Caco-2 (cell line): Measurements from ENCODE around the gene MFSD6L. TPM values are rescaled to one million over a fixed set of nuclear protein-coding genes. Genes with fewer than 3 reads are reported as not detected.

Experiments
- BruUV-seq: library from RNA; stranded (reverse); fragments of 400-500 nt; replicated peaks from 2 replicates; lab custom pipeline; 2021; lab: Mats Ljungman, UMichigan
- CTCF ChIA-PET: fragments of 300-600 bp; sonication (Branson Sonifier 250); formaldehyde crosslinking; loops from one replicate; lab custom pipeline; 2022; ENCODE audit warnings: antibody characterized with exemption; lab: Charles Lee
- POLR2A ChIA-PET: fragments of 300-600 bp; sonication (Branson Sonifier 250); formaldehyde crosslinking; loops from one replicate; lab custom pipeline; 2022; ENCODE audit warnings: antibody characterized with exemption; lab: Charles Lee
- DNase-seq, 2 experiments: peaks; one replicate each; pipeline versions ENCODE4 v3.0.0 to v3.0.0-alpha.2; 2020 to 2022
- H3K27me3 ChIP-seq: replicated peaks from 2 replicates; pipeline ENCODE4 v1.6.0; 2011; ENCODE audit warnings: low read length; ENCODE audit not compliant: control insufficient read depth, insufficient read depth
- H3K36me3 ChIP-seq: 2 replicates; pipeline ENCODE4 v1.5.1; 2011; ENCODE audit warnings: low read length; ENCODE audit not compliant: control insufficient read depth, insufficient read depth
- H3K4me1 ChIP-seq: fragments of 250-450 bp; sonication (Bioruptor Pico); 2 replicates; pipeline ENCODE4 v1.5.1; 2020; ENCODE audit warnings: mild to moderate bottlenecking
- H3K4me3 ChIP-seq: 2 replicates; pipeline ENCODE4 v1.5.1; 2011; ENCODE audit warnings: low read depth, mild to moderate bottlenecking, control low read depth, low read length
- H3K9me3 ChIP-seq: fragments of 250-450 bp; sonication (Bioruptor Pico); 2 replicates; pipeline ENCODE4 v1.5.1; 2020; ENCODE audit warnings: mild to moderate bottlenecking, moderate library complexity
- H3K27ac Mint-ChIP-seq: one replicate; pipeline ENCODE4 v1.8.0; 2022; ENCODE audit warnings: mixed read lengths; ENCODE audit not compliant: unreplicated experiment
- H3K27me3 Mint-ChIP-seq: one replicate; pipeline ENCODE4 v1.8.0; 2022; ENCODE audit warnings: mixed read lengths; ENCODE audit not compliant: insufficient read depth, unreplicated experiment
- H3K36me3 Mint-ChIP-seq: one replicate; pipeline ENCODE4 v1.8.0; 2022; ENCODE audit warnings: mild to moderate bottlenecking, mixed read lengths; ENCODE audit not compliant: insufficient read depth, unreplicated experiment
- H3K4me1 Mint-ChIP-seq: one replicate; pipeline ENCODE4 v1.8.0; 2022; ENCODE audit warnings: low read depth, mixed read lengths; ENCODE audit not compliant: unreplicated experiment
- H3K4me3 Mint-ChIP-seq: one replicate; pipeline ENCODE4 v1.8.0; 2022; ENCODE audit warnings: mild to moderate bottlenecking, moderate library complexity, mixed read lengths; ENCODE audit not compliant: unreplicated experiment
- H3K9me3 Mint-ChIP-seq: one replicate; pipeline ENCODE4 v1.8.0; 2022; ENCODE audit warnings: mixed read lengths; ENCODE audit not compliant: unreplicated experiment
- CTCF ChIP-seq, 2 experiments: fragments of 200-600 bp in 1 of 2; IDR thresholded peaks; 1 replicate in 1 of 2; 2 replicates in 1 of 2; pipeline versions ENCODE4 v1.5.1 to v1.8.0; 2011 to 2022; ENCODE audit warnings: antibody characterized with exemption in 1 of 2, control low read depth in 1 of 2, inconsistent platforms in 1 of 2, low read depth in 1 of 2, low read length in 1 of 2, mild to moderate bottlenecking in 1 of 2, moderate library complexity in 1 of 2; ENCODE audit not compliant: insufficient read depth in 1 of 2, severe bottlenecking in 1 of 2, unreplicated experiment in 1 of 2
- intact Hi-C: fragments of 100-400 bp; cut with micrococcal nuclease; formaldehyde crosslinking; loops from one replicate; pipeline ENCODE4 v1.10.0; 2022; ENCODE audit not compliant: unreplicated experiment
- total RNA-seq: library from RNA; stranded (reverse); gene quantifications from 2 replicates; pipeline ENCODE4 v1.2.3, GENCODE V29; 2022

MFSD6L gene
- total RNA-seq, 1 experiment from 2014 or later = not detected

DNA sequence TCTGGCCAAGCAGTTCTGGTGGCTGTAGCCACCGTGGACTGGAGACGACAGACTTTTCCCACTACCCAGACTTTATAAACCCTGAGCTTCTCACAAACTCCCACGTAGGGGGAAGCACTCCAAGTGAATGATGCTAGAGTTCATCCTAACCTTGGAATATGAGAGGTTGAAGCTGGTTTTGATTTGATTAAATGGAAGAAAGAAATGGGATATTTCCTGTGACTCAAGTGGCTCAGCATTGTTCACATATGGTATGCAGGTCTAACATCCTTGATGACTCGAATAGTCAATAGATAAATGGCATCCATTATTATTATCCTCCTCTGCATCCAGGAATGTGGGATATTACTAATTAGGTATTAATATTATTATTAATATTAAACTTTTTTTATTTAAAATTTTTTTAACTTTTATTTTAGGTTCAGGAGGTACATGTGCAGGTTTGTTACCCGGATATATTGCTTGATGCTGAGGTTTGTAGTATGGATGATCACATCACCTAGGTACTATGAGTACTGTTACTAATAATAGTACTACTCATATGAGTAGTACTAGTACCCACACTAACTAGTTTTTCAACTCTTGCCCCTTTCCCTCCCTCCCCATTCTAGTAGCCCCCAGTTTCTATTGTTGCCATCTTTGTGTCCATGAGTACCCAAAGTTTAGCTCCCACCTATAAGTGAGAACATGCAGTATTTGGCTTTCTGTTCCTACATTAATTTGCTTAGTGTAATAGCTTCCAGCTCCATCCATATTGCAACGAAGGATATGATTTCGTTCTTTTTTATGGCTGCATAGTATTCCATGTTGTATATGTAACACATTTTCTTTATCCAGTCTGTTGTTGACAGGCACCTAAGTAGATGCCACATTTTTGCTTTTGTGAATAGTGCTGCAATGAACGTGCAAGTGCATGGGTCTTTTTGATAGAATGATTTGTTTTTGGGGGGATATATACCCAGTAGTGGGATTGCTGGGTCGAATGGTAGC is 45.4 kb upstream of the MFSD6L start:
- ChIA-PET POLR2A (no interaction called here), CTCF (no interaction called here)
- Histone ChIP-seq H3K9me3 (no peaks in the 10 kb centered on the region), H3K4me1 (no peaks in the 10 kb centered on the region), H3K27me3 (no peaks in the 10 kb centered on the region), H3K4me3 (no peak overlapping the region), H3K36me3 (no peaks in the 10 kb centered on the region)
- no peak for TF ChIP-seq CTCF (IDR thresholded peaks at IDR 0.05; ENCODE audit: insufficient read depth in 1 of 2, low read depth in 1 of 2, low read length in 1 of 2, severe bottlenecking in 1 of 2, unreplicated experiment in 1 of 2)
- no peak overlapping the region for H3K27ac Mint-ChIP-seq
- no peak for DNase-seq
- no peaks in the 10 kb centered on the region for H3K4me1 Mint-ChIP-seq
- BruUV-seq = no TSS peak
- no peaks in the 10 kb centered on the region for H3K36me3 Mint-ChIP-seq
- intact Hi-C loops = no loop called here
- H3K9me3 Mint-ChIP-seq = no peaks in the 10 kb centered on the region
- H3K4me3 Mint-ChIP-seq = no peak overlapping the region
- no peaks in the 10 kb centered on the region for H3K27me3 Mint-ChIP-seq

GRCh38 chr17:8843344-8843743 is 44.2 kb upstream of the MFSD6L start:
- no peaks in the 10 kb centered on the region for H3K9me3 Mint-ChIP-seq
- POLR2A ChIA-PET = no interaction called here
- BruUV-seq = no TSS peak
- no peaks in the 10 kb centered on the region for H3K4me1 Mint-ChIP-seq
- no peak overlapping the region for H3K4me3 Mint-ChIP-seq
- no peak for DNase-seq
- TF ChIP-seq CTCF (IDR thresholded peaks at IDR 0.05; ENCODE audit: insufficient read depth in 1 of 2, low read depth in 1 of 2, low read length in 1 of 2, severe bottlenecking in 1 of 2, unreplicated experiment in 1 of 2) = no peak
- Histone ChIP-seq H3K36me3 (no peaks in the 10 kb centered on the region), H3K4me3 (no peak overlapping the region), H3K4me1 (no peaks in the 10 kb centered on the region), H3K9me3 (no peaks in the 10 kb centered on the region), H3K27me3 (no peaks in the 10 kb centered on the region)
- H3K27me3 Mint-ChIP-seq = no peaks in the 10 kb centered on the region
- CTCF ChIA-PET = interaction anchor here (0.6 kb wide), 1 partner anchor 406 kb away, joined by 3 read pairs; no protein-coding TSS in a partner anchor
- H3K36me3 Mint-ChIP-seq = no peaks in the 10 kb centered on the region
- H3K27ac Mint-ChIP-seq = no peak overlapping the region
- intact Hi-C loops = no loop called here

- H3K9me3 ChIP-seq = no peaks in the 10 kb centered on the region
- H3K27me3 ChIP-seq = no peaks in the 10 kb centered on the region
- no peaks in the 10 kb centered on the region for H3K36me3 ChIP-seq
- no peak overlapping the region for H3K4me3 ChIP-seq
- no peaks in the 10 kb centered on the region for H3K9me3 Mint-ChIP-seq
- intact Hi-C loops = no loop called here
- CTCF ChIA-PET = no interaction called here
- no peaks in the 10 kb centered on the region for H3K4me1 ChIP-seq
- POLR2A ChIA-PET = no interaction called here
- H3K36me3 Mint-ChIP-seq = no peaks in the 10 kb centered on the region
- no peak for TF ChIP-seq CTCF (IDR thresholded peaks at IDR 0.05; ENCODE audit: insufficient read depth in 1 of 2, low read depth in 1 of 2, low read length in 1 of 2, severe bottlenecking in 1 of 2, unreplicated experiment in 1 of 2)
- H3K4me3 Mint-ChIP-seq = no peak overlapping the region
- no peak overlapping the region for H3K27ac Mint-ChIP-seq
- no TSS peak for BruUV-seq
- H3K4me1 Mint-ChIP-seq = no peaks in the 10 kb centered on the region
- no peak for DNase-seq
- H3K27me3 Mint-ChIP-seq = no peaks in the 10 kb centered on the region
Measured at GRCh38 chr17:8841844-8842243, 42.7 kb upstream of the MFSD6L start.
